ENCODE results near the gene BMP2.

- TF ChIP-seq EZH2 (IDR thresholded peaks at IDR 0.05) (no peak), POLR2AphosphoS5 (IDR thresholded peaks at IDR 0.05; ENCODE audit: borderline replicate concordance, low read depth, low read length) (no peak)
Observed at GRCh38 chr20:6768228-6769140, 998 bp downstream of the BMP2 start.
